Fibroblast of mammary gland (primary cell): ENCODE data around the gene APMAP.
A peak's percentile ranks its signal among the peaks of the same experiment; 100 is the strongest.
"Not testable (repeated sequence)": the region's sequence is repeated elsewhere in the genome, so short reads cannot be mapped to it uniquely, and the experiment has no call there.

Experiments used
- DNase-seq: peaks from one replicate; pipeline ENCODE4 v3.0.0-alpha.2; 2010; ENCODE audit warnings: low read depth
- H3K4me3 ChIP-seq: 2 replicates; pipeline ENCODE4 v1.5.1; 2011; ENCODE audit warnings: low read depth, mild to moderate bottlenecking, low read length, moderate library complexity; ENCODE audit not compliant: control insufficient read depth
- CTCF ChIP-seq: conservative IDR thresholded peaks from 2 replicates; pipeline ENCODE4 v1.5.1; 2011; ENCODE audit warnings: low read depth, low read length, inconsistent platforms; ENCODE audit not compliant: control insufficient read depth, insufficient read depth

Gene APMAP

DNA sequence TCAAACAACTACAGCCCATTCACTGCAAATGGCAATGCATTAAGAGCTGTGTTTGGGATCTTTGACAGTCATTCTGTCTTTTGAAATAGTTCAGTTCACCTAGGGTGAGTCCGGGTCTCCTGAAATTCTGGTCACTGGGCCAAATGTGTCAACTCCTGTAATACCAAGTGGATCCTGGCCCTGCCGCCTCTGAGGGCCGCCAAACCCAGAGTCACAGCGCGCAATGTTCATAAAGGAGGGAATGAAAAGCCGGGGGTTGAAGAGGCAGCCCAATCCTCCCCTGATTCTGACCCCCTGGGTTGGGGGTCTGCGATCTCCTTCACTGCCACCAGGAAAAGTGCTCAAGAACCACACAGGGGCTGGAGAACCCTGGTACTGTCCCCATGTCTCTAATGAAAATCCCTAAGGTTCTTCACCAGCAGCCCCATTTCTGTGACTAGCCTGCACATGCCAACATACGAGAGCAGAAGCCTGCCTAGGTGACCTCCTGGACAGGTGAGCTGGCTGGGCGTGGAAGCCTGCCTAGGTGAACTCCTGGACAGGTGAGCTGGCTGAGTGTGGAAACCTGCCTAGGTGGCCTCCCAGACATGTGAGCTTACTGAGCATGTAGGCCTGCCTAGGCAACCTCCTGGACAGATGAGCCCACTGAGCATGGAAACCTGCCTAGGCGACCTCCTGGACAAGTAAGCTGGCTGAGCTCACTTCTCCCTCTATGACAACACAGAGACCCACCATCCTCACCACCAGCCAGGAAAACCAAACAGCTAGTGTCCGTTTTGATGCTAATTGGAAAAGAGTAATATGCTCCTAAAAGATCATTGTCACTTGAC is 16.1 kb upstream of the APMAP start:
- TF ChIP-seq CTCF = no peak
- no peak overlapping the region for H3K4me3 ChIP-seq
- DNase-seq = no peak

GRCh38 chr20:25007491-25008305 is 15.1 kb upstream of the APMAP start:
- TF ChIP-seq CTCF = no peak
- no peak overlapping the region for H3K4me3 ChIP-seq
- DNase-seq = no peak

- TF ChIP-seq CTCF = no peak
- H3K4me3 ChIP-seq = no peak overlapping the region
- no peak for DNase-seq
Observed at GRCh38 chr20:25006431-25007167, 14.0 kb upstream of the APMAP start.

DNA sequence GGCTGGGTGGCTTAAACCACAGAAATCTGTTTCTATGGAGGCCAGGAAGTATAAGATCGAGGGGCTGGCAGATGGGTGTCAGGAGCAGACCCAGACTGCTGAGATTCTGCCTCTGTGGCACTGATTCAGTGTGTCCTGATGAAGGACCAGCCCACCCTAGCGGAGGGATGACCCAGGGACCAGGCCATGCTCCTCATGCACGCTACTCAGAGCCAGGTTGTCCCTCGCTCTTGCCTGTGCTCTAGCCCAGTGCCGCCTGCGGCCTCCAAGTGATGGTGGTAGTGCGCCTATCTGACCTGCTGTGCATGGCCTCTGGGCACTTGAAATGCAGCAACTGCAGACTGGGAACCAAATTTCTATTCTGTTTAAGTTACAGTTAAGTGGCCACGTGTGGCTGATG is 13.1 kb upstream of the APMAP start:
- no peak overlapping the region for H3K4me3 ChIP-seq
- no peak for DNase-seq
- no peak for TF ChIP-seq CTCF

- DNase-seq = peak; percentile 6
- no peak overlapping the region for H3K4me3 ChIP-seq
- TF ChIP-seq CTCF = no peak
Observed at GRCh38 chr20:25005220-25005619, 12.7 kb upstream of the APMAP start.

GRCh38 chr20:25003002-25003401 is 10.5 kb upstream of the APMAP start:
- DNase-seq = no peak
- no peak for TF ChIP-seq CTCF
- H3K4me3 ChIP-seq = no peak overlapping the region

DNA sequence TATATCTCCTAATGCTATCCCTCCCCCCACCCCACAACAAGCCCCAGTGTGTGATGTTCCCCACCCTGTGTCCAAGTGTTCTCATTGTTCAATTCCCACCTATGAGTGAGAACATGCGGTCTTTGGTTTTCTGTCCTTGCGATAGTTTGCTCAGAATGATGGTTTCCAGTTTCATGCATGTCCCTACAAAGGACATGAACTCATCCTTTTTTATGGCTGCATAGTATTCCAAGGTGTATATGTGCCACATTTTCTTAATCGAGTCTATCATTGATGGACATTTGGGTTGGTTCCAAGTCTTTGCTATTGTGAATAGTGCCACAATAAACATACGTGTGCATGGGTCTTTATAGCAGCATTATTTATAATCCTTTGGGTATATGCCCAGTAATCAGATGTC is 8.8 kb upstream of the APMAP start:
- H3K4me3 ChIP-seq, DNase-seq: not testable (repeated sequence)
